ENCODE results near the gene USP54. TPM values are rescaled to one million over a fixed set of nuclear protein-coding genes. Genes with fewer than 3 reads are reported as not detected.

The USP54 gene
- polyA plus RNA-seq, 12 donors = 13.3 to 33.5 (median 18.9) TPM; not detected in 1

- no peak for DNase-seq
Measured at GRCh38 chr10:73471226-73471625, 119.9 kb downstream of the USP54 start.

- no peak for DNase-seq
Measured at GRCh38 chr10:73469579-73469978, 121.6 kb downstream of the USP54 start.

- DNase-seq = no peak
Measured at GRCh38 chr10:73467206-73467605, 123.9 kb downstream of the USP54 start.

- DNase-seq = no peak
Measured at GRCh38 chr10:73465978-73466726, 125.0 kb downstream of the USP54 start.

GRCh38 chr10:73460897-73461296, 130.2 kb downstream of the USP54 start:
- no peak for DNase-seq

- no peak for DNase-seq
Measured at GRCh38 chr10:73459683-73460314, 131.3 kb downstream of the USP54 start.

GRCh38 chr10:73456187-73456890, 134.8 kb downstream of the USP54 start:
- no peak for DNase-seq

- DNase-seq = no peak
Measured at GRCh38 chr10:73449113-73449512, 142.0 kb downstream of the USP54 start.

GRCh38 chr10:73448384-73448783, 142.8 kb downstream of the USP54 start:
- no peak for DNase-seq

Other genes with a start within 250 kb of the USP54 start
- gene CFAP70, start 232.5 kb downstream of the USP54 start, polyA plus RNA-seq (ENCODE audit: insufficient read length in 12 of 12) = 1 to 10 TPM in 7 of 12 donors, under 1 TPM in 3, not detected in 2; 0.64 to 3.5 (median 1.7) TPM
- gene ANXA7, start 177.3 kb downstream of the USP54 start, polyA plus RNA-seq (ENCODE audit: insufficient read length in 12 of 12) = 10 to 100 TPM in 11 of 12 donors, not detected in 1; 51.8 to 67.2 (median 60.4) TPM
- gene MSS51, start 157.8 kb downstream of the USP54 start, polyA plus RNA-seq (ENCODE audit: insufficient read length in 12 of 12) = 10 to 100 TPM in 11 of 12 donors, not detected in 1; 15.6 to 82.3 (median 43.2) TPM
- gene PPP3CB, start 95.3 kb downstream of the USP54 start, polyA plus RNA-seq (ENCODE audit: insufficient read length in 12 of 12) = 100 to 1,000 TPM in 10 of 12 donors, 10 to 100 TPM in 1, not detected in 1; 96.0 to 220 (median 181) TPM
- gene MYOZ1, start 50.1 kb upstream of the USP54 start, polyA plus RNA-seq (ENCODE audit: insufficient read length in 12 of 12) = 100 to 1,000 TPM in 11 of 12 donors, not detected in 1; 153 to 885 (median 515) TPM
- gene SYNPO2L, start 64.7 kb upstream of the USP54 start, polyA plus RNA-seq (ENCODE audit: insufficient read length in 12 of 12) = 100 to 1,000 TPM in 10 of 12 donors, 10 to 100 TPM in 1, not detected in 1; 82.7 to 263 (median 191) TPM
- gene AGAP5, start 106.8 kb upstream of the USP54 start, polyA plus RNA-seq (ENCODE audit: insufficient read length in 12 of 12) = 10 to 100 TPM in 5 of 12 donors, 1 to 10 TPM in 6, not detected in 1; 6.2 to 22.3 (median 10.0) TPM
- gene SEC24C, start 153.0 kb upstream of the USP54 start, polyA plus RNA-seq (ENCODE audit: insufficient read length in 12 of 12) = 10 to 100 TPM in 11 of 12 donors, not detected in 1; 28.7 to 62.7 (median 49.9) TPM
- gene CHCHD1, start 190.7 kb upstream of the USP54 start, polyA plus RNA-seq (ENCODE audit: insufficient read length in 12 of 12) = 10 to 100 TPM in 11 of 12 donors, not detected in 1; 20.0 to 48.9 (median 31.4) TPM
- gene ZSWIM8, start 194.3 kb upstream of the USP54 start, polyA plus RNA-seq (ENCODE audit: insufficient read length in 12 of 12) = 100 to 1,000 TPM in 1 of 12 donors, 10 to 100 TPM in 10, not detected in 1; 53.3 to 172 (median 69.1) TPM
- gene NDST2, start 220.3 kb upstream of the USP54 start, polyA plus RNA-seq (ENCODE audit: insufficient read length in 12 of 12) = 10 to 100 TPM in 11 of 12 donors, not detected in 1; 12.4 to 40.5 (median 17.7) TPM

Measured in muscle of arm (tissue), 12 donors.